UCSD-AML1 (cell line): ENCODE data around the gene GPAT2.
"Not testable (repeated sequence)": the region's sequence is repeated elsewhere in the genome, so short reads cannot be mapped to it uniquely, and the experiment has no call there.

Experiments used
- DNase-seq: peaks from one replicate; lab custom pipeline; 2025; ENCODE audit not compliant: unreplicated experiment; lab: John Stamatoyannopoulos, UW

Gene GPAT2

DNA sequence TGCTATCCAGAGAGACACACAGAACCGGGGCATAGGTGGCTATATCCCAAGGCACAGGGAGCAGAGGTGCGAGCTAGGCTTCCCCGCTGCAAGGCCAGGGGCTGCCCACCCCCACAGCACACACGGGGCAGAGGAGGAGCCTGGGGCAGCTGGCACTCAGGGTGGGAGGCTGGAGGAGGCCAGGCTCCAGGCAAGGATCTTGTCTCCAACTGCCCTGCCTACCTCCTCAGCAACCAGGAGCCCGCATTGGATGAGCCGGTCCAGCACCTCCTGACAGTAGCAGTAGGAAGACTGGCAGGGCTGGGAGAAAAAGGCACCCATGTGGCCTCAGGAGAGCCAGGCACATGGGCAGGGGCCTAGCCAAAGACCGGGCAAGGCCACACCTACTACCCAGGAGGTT lies 11.0 kb downstream of the GPAT2 start:
- DNase-seq = not testable (repeated sequence)

DNA sequence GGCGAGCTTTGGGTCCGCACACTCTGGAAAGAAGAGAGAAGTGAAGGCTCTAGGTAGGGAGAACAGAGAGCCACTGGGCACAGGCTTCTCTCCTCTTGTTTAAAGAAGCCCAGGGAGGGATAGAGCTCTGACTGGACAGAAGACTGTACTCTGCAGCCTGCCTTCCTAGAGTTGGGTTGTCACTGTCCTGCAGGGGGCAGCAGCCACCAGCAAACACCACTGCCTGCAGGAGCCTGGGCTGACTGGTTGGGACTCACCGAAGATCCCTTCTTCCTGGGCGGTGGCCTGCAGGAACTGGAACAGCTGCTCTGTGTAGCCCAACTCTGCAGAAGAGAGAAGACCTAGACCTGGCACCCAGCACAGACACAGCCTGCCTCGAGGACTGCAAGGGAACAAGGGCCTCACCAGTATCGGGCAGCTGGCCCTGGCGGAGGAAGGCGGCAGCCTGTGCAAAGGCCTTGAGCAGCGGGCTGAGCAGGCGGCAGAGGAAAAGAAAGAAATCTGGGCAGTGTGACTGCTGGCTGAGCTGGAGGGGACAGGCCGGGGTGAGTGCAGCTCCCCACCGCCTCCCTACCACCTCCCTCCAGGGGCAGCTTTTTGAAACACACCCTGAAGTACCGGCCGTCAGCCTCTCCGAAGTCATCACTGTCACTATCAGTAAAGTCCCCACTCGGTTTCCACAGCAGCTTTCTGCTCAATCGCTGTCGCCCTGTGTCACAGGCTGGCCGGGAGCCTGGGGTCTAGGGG lies 11.8 kb downstream of the GPAT2 start:
- not testable (repeated sequence) for DNase-seq

DNA sequence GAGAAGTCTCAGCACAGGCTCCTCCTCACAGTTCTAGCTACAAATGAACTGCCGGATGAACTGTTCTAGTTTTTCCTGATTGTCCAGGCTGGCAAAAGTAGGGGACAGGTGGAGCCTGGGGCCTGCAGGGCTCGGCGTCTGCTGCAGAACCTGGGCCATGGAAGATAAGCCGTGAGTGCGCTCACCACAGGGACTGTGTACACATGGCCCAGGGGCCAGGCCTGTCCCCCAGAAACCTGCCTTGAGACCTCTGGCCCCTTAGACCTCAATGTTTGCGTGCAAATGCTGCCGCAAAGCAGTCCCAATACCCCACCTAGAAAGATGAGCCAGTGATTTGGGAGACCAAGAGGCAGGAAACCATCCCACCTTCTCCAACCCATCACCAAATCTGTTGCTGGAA lies 12.6 kb downstream of the GPAT2 start:
- DNase-seq = not testable (repeated sequence)

DNA sequence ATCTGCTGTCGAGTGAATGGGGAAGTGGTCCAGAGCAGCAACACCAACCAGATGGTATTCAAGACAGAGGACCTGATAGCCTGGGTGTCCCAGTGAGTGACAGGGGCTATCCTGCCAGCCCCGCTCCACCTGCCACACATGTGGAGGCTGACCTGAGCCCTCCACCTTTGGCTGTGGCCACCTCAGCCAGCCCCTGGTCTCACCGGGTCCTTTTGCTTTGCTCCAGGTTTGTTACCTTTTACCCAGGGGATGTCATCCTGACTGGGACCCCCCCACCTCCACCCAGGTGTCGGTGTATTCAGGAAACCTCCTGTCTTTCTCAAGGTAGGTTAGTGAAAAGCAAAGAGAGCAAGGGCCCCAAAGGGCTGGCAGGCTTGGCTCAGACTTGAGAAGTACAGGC lies 13.6 kb downstream of the GPAT2 start:
- not testable (repeated sequence) for DNase-seq

DNA sequence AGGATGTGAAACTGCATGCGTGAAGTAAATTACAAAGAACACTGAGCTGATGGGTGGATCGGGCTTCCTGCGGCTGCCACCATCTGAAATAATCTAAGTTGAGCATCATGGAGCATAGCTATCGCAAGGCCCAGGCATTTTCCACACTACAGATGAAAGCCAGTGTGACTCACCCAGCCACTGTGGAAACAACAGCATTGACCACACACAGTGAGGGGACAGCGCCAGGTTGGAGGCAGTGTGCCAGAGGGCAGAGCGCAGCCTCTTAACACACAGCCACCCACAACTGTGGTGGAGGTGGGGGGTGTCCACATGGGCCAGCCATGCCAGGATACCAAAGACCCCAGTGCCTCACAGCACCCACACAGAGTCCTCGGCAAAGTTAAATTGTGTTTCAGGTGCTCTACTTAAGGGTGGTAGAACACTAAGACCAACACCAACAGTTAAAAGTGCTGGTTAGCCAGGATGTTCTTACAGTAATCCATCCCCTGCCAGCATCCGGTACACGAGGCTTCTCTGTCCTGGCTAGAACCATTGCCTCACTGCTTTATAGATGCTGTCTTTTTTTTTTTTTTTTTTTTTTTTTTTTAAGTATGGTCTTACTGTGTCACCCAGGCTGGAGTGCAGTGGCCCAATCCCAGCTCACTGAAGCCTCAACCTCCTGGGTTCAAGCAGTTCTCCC lies 14.7 kb downstream of the GPAT2 start:
- not testable (repeated sequence) for DNase-seq

DNA sequence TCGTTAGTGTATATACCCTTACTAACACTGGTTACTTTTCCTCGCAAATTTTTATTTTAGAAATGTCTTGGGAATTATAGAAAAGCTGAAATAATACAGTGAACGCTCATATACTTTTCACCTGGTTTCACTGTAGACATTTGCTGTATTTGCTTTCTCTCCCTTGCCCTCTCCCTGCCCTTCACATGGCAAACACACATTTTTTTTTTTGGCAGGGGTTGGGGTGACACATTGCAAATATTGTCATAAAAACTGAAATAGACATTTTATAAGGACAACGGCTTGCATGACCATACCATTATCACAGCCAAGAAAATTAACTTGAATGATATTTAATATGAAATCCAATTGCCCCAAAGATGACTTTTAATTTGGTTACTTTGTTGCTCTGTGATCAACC lies 18.4 kb downstream of the GPAT2 start:
- not testable (repeated sequence) for DNase-seq

DNA sequence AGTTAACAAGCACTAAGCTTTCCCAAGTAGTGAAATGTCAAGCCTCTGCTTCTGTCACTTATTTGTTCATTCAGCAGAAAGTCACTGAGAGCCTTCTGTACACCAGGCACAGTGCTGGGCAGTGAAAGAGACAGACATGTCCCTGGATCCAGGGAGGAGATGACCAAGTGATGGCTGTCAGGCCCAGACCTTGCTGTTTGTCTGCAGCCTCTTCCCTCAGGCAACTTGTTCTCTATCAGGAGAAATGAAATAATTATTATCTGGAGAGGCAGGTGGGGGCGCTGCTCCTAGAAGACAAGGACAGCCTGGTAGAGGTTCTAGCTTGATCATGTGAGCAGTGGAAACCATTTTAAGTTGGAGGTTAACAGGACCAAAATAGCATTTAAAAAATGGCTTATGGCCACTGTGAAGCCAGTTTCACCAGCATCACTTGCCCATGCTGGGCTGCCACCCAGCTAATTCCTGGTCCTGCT lies 21.9 kb downstream of the GPAT2 start:
- not testable (repeated sequence) for DNase-seq

DNA sequence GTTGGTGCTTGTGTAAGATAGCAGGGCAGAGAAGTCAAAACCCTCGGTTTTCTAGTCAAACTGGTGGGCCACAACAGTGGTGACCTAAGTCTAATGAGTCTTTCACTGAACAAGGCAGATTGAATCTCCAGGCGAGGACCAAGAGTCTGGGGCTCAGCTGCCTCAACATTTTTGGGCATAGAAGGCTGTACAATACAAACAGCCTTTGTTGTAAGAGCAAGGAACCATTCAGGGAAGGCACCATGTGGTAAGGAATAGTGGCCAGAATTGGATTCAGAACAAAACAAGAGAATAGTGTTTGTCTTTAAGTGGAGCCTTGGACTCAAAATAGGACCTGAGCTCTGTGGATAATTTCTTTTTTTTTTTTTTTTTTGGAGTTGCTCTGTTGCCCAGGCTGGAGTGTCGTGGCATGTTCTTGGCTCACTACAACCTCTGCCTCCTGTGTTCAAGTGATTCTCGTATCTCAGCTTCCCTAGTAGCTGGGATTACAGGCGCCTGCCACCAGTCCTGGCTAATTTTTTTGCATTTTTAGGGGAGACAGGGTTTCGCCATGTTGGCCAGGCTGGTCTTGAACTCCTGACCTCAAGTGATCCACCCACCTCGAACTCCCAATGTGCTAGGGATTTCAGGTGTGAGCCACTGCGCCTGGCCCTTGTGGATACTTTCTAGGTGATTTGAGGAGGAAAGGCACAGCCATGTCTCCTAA lies 22.5 kb downstream of the GPAT2 start:
- DNase-seq = not testable (repeated sequence)

DNA sequence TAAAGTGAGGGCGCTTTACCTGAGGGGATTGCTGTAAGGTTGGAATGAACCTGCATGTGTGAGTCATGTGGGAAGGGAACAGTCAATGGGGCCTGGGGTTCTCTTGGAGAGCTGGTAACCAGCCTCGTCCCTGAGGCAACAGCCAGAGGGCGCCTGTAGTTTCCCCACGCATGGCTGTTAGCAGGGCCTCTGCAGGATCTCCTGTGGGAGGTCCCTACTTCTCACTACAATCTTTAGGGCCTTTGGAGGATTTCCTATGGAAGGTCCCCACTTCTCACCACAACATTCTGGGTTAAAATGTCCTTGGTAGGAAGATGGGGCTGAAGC lies 23.6 kb downstream of the GPAT2 start:
- not testable (repeated sequence) for DNase-seq

DNA sequence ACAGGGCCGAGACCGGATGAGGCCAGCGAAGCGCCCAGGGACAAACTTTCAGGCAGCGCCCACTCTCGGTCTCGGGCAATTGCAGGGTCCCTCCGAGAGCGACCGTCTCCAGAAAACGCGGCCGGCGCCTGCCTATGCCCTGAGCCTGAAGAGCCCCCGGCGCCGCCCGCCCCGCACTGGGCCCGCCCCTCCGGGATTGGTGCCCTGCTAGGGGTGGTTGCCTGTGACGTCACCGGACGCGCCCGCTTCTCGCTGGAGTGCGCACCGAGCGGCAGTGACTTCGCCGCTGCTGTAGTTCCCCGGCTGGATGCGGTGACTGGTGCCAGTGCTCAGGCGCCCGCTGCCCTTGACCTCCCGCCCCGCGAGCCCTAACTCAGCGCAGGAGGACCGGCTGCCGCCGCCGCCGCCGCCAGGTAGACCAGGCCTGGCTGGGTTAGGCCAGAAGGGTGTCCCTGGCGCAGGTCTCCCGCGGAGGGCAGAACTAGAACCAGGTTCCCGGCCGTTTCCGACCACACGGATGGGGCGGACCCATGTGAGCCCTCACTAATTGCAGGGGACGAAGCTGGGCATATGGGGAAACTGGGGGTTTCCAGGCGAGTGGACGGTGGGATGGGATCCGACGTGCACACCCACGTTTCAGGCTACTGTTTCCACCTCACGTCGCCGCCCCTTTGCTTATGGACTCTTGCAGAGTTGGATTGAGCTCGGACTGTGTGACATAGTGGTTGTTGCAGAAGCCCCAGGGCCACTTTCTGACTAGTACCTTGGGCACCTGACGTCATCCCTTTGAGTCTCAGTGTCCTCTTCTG lies 24.2 kb downstream of the GPAT2 start:
- DNase-seq = not testable (repeated sequence)

DNA sequence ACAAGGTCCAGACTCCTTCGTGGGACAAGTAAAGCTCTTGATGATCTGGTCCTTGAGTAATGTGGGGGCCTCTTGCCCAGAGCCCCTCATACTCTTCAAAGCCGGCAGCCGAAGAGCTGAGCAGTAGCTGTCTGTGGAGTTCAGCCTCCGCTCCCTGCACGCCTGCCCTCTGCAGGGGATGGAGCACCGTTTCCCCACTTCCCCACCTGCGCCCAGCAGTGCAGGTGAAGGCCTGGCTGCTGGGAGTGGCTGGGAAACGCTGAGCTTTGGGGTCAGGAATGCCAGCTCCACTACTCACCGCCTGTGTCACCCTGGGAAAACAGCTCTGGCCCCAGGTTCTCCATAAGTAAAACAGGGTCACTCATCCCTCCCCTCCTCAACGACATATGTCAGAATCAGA lies 24.9 kb downstream of the GPAT2 start:
- DNase-seq = not testable (repeated sequence)

DNA sequence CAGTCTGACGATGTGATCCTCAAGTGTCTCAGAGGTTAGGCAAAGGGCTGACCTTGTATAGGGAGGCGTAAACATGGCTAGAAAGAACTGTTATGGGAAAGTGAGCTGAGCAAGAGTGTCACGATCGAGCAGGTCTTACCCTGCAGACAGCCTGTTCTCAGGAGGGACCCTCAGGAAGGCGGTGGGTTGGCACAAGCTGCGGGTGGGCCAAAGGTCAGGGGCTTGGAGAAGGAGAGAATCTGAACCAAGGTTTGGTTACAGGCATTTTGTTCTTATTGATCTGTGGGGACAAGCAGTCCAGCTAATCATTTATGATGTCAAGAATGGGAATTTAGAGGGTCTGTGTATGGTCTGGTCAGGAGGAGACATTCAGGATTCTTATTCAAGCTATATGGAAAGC lies 26.7 kb downstream of the GPAT2 start:
- DNase-seq = not testable (repeated sequence)

DNA sequence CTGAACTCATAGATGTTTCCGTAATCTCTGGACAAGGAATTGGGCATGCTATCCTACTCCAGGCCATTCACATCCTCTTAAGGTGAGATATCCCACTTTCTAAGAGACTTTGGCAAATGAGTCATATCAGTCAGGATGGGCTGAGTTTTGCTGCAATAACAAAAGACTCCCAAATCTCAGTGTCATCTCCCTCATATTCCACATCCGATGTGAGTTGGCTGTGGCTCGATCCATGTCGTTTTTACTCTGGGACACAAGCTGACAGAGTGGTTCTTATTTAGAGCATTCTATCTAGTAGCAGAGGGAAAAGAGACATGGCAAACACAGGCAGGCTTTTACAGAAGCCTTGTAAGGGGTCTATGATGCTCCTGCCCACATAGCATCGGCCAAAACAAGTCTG lies 28.5 kb downstream of the GPAT2 start:
- not testable (repeated sequence) for DNase-seq

DNA sequence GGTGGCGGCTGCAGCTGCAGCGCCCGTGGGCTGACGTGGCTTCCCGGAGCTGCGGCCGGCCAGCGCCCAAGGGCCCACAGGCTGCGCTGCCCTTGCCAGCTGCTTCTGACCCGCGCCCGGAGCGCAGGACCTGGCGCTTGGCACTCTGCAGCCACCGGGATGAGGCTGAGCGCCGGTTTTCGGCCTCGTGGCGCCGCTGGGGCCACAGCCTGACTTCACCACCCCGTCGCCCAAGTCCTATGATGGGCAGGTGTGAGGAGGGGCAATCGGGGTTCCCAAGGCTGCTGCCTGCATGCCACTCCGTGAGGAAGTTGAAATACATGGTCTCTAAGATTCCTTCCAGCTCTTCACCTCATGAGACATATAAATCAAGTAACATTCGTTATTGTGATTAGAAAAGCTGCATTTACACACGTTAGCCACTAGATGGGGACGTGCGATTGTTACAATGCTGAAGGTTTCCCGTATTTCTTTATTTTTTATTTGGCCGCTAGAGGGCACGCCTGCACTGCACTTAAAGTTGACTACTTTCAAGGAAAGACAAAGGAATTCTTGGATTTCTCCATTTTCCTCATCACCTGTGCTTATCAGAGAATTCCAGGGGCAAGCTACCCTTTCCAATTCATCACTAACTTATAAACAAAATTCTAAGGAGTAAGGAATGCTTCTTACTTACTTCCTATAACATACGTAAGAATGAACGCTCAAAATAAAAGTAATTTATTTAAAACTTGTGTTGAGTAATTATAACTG lies 42.0 kb downstream of the GPAT2 start:
- DNase-seq = not testable (repeated sequence)

DNA sequence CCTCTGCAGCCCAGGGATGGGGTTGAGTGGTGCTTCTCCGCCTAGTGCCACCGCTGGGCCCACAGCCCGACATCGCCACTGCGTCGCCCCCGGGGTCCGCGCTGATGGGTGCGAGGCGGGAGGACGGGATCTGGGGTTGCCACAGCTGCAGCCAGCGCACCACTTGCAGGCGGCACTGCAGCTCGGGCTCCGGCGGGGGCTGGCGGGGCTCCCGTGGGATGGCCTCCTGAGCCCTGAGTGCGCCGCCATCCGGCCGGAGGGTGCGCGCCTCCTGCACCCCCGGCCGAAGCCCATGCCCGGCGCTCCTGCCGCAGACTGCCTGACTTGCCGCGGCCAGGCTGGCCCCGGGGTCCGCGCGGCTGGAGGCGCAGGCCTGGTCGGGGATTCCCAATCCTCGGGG lies 42.6 kb downstream of the GPAT2 start:
- not testable (repeated sequence) for DNase-seq

DNA sequence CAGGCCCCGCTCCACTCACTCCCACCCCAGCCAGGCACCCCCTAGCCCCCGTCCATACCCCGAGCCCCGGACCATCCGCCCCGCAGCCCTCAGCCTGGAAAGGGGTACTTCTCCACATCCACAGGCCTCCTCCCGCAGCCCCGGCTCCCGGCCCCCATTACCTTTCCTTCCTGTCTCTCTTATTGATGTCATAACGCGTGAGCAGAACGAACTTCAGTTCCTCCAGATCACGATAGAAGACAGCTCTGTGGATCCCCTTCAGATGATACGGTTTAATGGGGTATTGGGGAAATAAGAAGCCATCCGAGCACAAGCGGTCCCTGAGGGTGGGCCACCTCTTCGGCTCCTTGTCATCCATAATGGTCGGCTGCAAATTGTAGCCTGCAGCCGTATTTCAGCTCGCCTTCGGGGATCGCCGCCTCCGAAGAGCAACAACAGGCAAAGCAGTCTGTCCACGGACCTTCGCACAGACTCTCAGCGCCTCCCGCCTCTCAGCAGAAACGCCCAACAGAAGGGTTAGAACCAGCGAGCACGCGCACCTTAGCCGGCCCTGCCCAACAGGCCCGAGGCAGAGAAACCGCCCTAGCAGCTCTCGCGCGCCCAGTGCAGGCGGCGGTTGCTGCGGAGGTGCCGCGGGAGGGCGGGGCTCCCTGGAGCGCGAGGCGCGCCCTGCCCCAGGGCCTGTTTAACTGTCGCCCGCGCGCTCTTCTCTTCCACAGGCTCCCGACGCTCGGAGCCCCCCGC lies 43.2 kb downstream of the GPAT2 start, which contains the start of gene ANKRD36C:
ANKRD36C (minus strand) TSS at position 474 of the 744 bp plus-strand sequence; CDS start at position 358, 116 bp downstream.
- DNase-seq = not testable (repeated sequence)

DNA sequence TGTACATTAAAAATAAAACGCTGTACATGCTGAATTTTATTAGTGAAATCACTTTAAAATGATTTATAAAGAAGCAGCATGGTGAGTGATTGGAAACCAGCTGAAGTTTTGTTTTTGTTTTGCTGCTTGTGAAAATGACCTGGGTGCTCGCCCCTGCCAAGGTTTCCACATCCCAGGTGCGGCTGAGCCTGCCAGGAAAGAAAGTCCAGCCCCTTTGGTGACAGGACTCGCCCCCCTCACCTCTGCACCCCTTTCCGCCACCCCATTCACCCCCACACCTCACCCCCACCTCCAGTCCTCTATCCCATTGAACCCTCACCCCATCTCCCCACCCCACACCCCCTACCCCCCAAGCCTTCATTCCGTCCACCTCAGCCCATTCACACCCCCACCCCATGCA lies 43.8 kb downstream of the GPAT2 start:
- not testable (repeated sequence) for DNase-seq
